Uterus (tissue), 2 donors: ENCODE data around the gene ARHGEF6.

Experiments used
- CTCF ChIP-seq, 4 experiments: fragments of 200-600 bp in 2 of 4; fragments of 450-650 bp in 2 of 4; sonication (generic) in 2 of 4; IDR thresholded peaks; one replicate each; pipeline ENCODE4 v1.5.1; 2016 to 2019; ENCODE audit warnings: antibody characterized with exemption in 4 of 4, mild to moderate bottlenecking in 2 of 4, moderate library complexity in 1 of 4
- POLR2A ChIP-seq, 2 donors: fragments of 450-650 bp; IDR thresholded peaks; one replicate each; pipeline ENCODE4 v1.6.1; 2016; ENCODE audit warnings: antibody characterized with exemption in 2 of 2, mild to moderate bottlenecking in 1 of 2, moderate library complexity in 1 of 2

- no peak for TF ChIP-seq CTCF (IDR thresholded peaks at IDR 0.05)
- no peak for TF ChIP-seq POLR2A (IDR thresholded peaks at IDR 0.05)
Observed at GRCh38 chrX:136781180-136781797, 557 bp upstream of the ARHGEF6 start.
